Measurements from ENCODE around the gene DIPK1A.

The DIPK1A gene

DNA sequence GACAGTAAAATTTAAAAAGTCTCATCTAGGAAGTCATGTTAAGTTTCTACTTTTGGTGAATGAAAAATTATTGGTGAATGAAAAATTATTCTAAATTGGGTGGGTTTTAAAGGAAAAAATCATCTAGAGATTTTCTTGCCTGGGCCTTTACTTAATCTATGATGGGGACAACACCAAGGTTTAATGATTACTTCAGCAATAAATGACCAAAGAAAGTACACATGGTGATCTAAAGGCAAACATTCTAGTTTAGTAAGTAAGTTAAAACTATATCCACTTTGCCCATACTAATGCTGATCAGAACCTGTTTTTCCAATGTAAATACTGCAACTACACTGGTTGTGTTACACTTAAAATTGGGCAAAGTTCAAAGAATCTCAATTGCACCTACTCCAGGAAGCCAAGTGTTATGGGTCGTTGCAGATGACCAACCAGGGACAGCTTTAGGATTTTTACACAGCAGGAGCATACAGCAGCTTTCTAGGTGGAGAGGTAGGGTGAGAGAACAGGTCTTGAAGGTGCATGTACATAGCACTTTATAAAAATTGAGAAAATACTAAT, 144.0 kb downstream of the DIPK1A start (continued):
- TF ChIP-seq ZIC2 (tag by site-specific recombination; IDR thresholded peaks at IDR 0.05) (no peak), ZNF184 (tag by site-specific recombination; IDR thresholded peaks at IDR 0.05) (no peak), ZNF561 (tag by site-specific recombination; IDR thresholded peaks at IDR 0.05; ENCODE audit: borderline replicate concordance) (no peak), SCRT2 (tag by site-specific recombination; IDR thresholded peaks at IDR 0.05) (no peak), ZNF121 (tag by site-specific recombination; IDR thresholded peaks at IDR 0.05) (no peak), REPIN1 (tag by site-specific recombination; IDR thresholded peaks at IDR 0.05; ENCODE audit: low read depth) (no peak), ZNF114 (tag by site-specific recombination; IDR thresholded peaks at IDR 0.05) (no peak), HOXC10 (CRISPR knock-in tag; IDR thresholded peaks at IDR 0.05) (no peak), ZNF791 (tag by site-specific recombination; IDR thresholded peaks at IDR 0.05) (no peak), ZNF433 (tag by site-specific recombination; IDR thresholded peaks at IDR 0.05; ENCODE audit: low read depth) (no peak)

DNA sequence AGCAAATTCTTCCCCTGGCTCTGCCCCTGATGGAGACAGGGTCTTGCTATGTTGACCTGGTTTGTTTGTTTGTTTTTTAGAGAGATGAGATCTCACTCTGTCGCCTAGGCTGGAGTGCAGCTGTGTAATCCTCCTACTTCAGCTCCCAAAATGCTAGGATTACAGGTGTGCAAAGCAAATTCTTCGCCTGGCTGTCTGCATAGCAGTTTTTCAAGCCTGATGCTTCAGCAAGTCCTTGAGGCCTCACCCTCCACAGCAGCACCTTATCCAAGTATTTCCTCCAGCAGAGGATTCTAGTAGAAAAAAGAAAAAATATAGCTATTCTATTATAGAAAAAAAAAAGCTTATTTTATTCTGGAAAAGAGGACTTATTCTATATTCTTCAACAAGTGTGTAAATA, 144.5 kb downstream of the DIPK1A start:
- POLR2A ChIA-PET, result no interaction called here
- H3K27ac ChIP-seq (ENCODE audit: extremely low read depth, low read depth, low read length), result no peak overlapping the region
- H3K9me3 ChIP-seq (ENCODE audit: control insufficient read depth, insufficient read depth, low read depth, low read length), result no peaks in the 10 kb centered on the region
- H3K4me1 ChIP-seq (ENCODE audit: control insufficient read depth, insufficient read depth, low read length), result no peaks in the 10 kb centered on the region
- H3K36me3 ChIP-seq (ENCODE audit: control insufficient read depth in 2 of 2, insufficient read depth in 1 of 2, low read length in 2 of 2), result no peaks in the 10 kb centered on the region
- TF ChIP-seq, protein P1, sequence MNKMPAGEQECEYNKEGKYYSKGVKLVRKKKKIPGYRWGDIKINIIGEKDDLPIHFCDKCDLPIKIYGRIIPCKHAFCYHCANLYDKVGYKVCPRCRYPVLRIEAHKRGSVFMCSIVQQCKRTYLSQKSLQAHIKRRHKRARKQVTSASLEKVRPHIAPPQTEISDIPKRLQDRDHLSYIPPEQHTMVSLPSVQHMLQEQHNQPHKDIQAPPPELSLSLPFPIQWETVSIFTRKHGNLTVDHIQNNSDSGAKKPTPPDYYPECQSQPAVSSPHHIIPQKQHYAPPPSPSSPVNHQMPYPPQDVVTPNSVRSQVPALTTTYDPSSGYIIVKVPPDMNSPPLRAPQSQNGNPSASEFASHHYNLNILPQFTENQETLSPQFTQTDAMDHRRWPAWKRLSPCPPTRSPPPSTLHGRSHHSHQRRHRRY (tag by site-specific recombination; IDR thresholded peaks at IDR 0.05), result no peak
- no peak for TF ChIP-seq ZBTB21 (tag by site-specific recombination; IDR thresholded peaks at IDR 0.05)
- TF ChIP-seq YY1 (tag by site-specific recombination; IDR thresholded peaks at IDR 0.05), result no peak
- TF ChIP-seq, protein P2, sequence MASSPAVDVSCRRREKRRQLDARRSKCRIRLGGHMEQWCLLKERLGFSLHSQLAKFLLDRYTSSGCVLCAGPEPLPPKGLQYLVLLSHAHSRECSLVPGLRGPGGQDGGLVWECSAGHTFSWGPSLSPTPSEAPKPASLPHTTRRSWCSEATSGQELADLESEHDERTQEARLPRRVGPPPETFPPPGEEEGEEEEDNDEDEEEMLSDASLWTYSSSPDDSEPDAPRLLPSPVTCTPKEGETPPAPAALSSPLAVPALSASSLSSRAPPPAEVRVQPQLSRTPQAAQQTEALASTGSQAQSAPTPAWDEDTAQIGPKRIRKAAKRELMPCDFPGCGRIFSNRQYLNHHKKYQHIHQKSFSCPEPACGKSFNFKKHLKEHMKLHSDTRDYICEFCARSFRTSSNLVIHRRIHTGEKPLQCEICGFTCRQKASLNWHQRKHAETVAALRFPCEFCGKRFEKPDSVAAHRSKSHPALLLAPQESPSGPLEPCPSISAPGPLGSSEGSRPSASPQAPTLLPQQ (tag by site-specific recombination; IDR thresholded peaks at IDR 0.05), result no peak
- TF ChIP-seq ZNF610 (tag by site-specific recombination; IDR thresholded peaks at IDR 0.05; ENCODE audit: borderline replicate concordance), result no peak
- TF ChIP-seq ZFP3 (tag by site-specific recombination; IDR thresholded peaks at IDR 0.05; ENCODE audit: low read depth), result no peak
- TF ChIP-seq ZNF350 (tag by site-specific recombination; IDR thresholded peaks at IDR 0.05), result no peak
- no peak for TF ChIP-seq ZNF585B (tag by site-specific recombination; IDR thresholded peaks at IDR 0.05)
- H3K4me3 ChIP-seq (ENCODE audit: low read depth, low read length), result no peak overlapping the region
- CTCF ChIA-PET, result interaction anchor here (0.6 to 2.6 kb wide), 11 partner anchors 12 to 1298 kb away, joined by 3 to 16 read pairs (median 3); partner anchors contain the start of gene RPL5

DNA sequence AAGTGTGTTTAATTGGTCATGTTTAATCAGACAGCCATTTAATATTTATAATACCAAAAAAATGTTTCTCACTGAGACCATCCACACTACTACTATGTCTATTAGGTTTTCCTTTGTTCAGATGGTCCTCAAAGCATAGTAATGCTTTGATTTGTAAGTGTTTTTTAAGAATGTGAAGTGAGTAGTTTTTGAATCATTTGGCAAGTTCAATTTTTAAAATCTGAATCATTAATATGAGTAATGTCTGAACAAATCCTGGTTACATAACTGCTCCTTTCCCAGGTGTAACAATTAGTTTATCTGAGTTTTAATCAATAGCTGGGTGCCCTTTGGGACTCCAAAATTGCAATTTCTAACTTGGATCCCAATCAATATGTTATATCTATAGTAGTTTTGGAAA, 152.9 kb downstream of the DIPK1A start:
- ChIA-PET POLR2A (no interaction called here), CTCF (no interaction called here)
- no peak overlapping the region for H3K27ac ChIP-seq (ENCODE audit: extremely low read depth, low read depth, low read length)
- no peaks in the 10 kb centered on the region for H3K4me1 ChIP-seq (ENCODE audit: control insufficient read depth, insufficient read depth, low read length)
- H3K9me3 ChIP-seq (ENCODE audit: control insufficient read depth, insufficient read depth, low read depth, low read length), result no peaks in the 10 kb centered on the region
- no peaks in the 10 kb centered on the region for H3K36me3 ChIP-seq (ENCODE audit: control insufficient read depth in 2 of 2, insufficient read depth in 1 of 2, low read length in 2 of 2)
- no peak overlapping the region for H3K4me3 ChIP-seq (ENCODE audit: low read depth, low read length)
- TF ChIP-seq ZNF335 (tag by site-specific recombination; conservative IDR thresholded peaks at IDR 0.05) (no peak), ZNF394 (tag by site-specific recombination; IDR thresholded peaks at IDR 0.05; ENCODE audit: borderline replicate concordance) (no peak), SP2 (tag by site-specific recombination; IDR thresholded peaks at IDR 0.05) (no peak), ZNF555 (tag by site-specific recombination; conservative IDR thresholded peaks at IDR 0.05) (no peak), ZNF24 (tag by site-specific recombination; IDR thresholded peaks at IDR 0.05) (no peak), ZNF514 (tag by site-specific recombination; IDR thresholded peaks at IDR 0.05) (no peak)
- TF ChIP-seq, protein P3, sequence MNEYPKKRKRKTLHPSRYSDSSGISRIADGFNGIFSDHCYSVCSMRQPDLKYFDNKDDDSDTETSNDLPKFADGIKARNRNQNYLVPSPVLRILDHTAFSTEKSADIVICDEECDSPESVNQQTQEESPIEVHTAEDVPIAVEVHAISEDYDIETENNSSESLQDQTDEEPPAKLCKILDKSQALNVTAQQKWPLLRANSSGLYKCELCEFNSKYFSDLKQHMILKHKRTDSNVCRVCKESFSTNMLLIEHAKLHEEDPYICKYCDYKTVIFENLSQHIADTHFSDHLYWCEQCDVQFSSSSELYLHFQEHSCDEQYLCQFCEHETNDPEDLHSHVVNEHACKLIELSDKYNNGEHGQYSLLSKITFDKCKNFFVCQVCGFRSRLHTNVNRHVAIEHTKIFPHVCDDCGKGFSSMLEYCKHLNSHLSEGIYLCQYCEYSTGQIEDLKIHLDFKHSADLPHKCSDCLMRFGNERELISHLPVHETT (tag by site-specific recombination; IDR thresholded peaks at IDR 0.05), result no peak
- TF ChIP-seq, protein P4, sequence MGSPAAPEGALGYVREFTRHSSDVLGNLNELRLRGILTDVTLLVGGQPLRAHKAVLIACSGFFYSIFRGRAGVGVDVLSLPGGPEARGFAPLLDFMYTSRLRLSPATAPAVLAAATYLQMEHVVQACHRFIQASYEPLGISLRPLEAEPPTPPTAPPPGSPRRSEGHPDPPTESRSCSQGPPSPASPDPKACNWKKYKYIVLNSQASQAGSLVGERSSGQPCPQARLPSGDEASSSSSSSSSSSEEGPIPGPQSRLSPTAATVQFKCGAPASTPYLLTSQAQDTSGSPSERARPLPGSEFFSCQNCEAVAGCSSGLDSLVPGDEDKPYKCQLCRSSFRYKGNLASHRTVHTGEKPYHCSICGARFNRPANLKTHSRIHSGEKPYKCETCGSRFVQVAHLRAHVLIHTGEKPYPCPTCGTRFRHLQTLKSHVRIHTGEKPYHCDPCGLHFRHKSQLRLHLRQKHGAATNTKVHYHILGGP (tag by site-specific recombination; IDR thresholded peaks at IDR 0.05), result no peak
- TF ChIP-seq, protein P5, sequence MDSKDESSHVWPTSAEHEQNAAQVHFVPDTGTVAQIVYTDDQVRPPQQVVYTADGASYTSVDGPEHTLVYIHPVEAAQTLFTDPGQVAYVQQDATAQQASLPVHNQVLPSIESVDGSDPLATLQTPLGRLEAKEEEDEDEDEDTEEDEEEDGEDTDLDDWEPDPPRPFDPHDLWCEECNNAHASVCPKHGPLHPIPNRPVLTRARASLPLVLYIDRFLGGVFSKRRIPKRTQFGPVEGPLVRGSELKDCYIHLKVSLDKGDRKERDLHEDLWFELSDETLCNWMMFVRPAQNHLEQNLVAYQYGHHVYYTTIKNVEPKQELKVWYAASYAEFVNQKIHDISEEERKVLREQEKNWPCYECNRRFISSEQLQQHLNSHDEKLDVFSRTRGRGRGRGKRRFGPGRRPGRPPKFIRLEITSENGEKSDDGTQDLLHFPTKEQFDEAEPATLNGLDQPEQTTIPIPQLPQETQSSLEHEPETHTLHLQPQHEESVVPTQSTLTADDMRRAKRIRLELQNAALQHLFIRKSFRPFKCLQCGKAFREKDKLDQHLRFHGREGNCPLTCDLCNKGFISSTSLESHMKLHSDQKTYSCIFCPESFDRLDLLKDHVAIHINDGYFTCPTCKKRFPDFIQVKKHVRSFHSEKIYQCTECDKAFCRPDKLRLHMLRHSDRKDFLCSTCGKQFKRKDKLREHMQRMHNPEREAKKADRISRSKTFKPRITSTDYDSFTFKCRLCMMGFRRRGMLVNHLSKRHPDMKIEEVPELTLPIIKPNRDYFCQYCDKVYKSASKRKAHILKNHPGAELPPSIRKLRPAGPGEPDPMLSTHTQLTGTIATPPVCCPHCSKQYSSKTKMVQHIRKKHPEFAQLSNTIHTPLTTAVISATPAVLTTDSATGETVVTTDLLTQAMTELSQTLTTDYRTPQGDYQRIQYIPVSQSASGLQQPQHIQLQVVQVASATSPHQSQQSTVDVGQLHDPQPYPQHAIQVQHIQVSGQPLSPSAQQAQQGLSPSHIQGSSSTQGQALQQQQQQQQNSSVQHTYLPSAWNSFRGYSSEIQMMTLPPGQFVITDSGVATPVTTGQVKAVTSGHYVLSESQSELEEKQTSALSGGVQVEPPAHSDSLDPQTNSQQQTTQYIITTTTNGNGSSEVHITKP (tag by site-specific recombination; IDR thresholded peaks at IDR 0.05), result no peak

Measured in HEK293 (cell line).